HL-60/S4 (cell line): ENCODE data around the gene ASCL2.

Experiments used
- in situ Hi-C: fragments of 300-500 bp; cut with MboI; formaldehyde crosslinking; loops from 2 replicates; pipeline ENCODE4 v1.14.3; 2022; ENCODE audit warnings: low sequenced_read_pairs

ASCL2 gene

DNA sequence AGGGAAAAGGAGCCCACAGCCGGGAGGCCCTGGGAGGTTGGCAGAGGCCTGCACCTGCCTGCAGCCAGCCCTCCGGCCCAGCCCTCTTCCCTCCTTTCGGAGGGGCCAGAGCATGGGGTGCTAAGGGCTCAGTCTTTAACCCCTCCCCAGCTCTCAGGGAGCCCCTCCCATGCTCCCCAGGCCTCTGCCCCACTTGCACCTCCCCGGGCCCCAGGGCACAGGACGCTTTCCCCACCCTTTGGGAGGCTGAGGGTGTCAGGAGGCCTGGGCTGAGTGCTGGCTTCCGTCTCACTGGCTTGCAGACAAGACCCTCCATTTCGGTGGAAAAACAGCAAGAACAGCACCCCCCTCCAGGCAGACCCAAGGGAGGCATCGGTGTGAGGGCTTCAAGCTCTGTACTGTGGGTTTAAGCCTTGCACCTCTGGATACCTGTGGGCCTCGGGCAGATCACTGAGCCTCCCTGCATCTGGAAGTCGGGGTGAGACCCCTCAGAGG, 7.3 kb downstream of the ASCL2 start:
- in situ Hi-C loops: no loop called here

DNA sequence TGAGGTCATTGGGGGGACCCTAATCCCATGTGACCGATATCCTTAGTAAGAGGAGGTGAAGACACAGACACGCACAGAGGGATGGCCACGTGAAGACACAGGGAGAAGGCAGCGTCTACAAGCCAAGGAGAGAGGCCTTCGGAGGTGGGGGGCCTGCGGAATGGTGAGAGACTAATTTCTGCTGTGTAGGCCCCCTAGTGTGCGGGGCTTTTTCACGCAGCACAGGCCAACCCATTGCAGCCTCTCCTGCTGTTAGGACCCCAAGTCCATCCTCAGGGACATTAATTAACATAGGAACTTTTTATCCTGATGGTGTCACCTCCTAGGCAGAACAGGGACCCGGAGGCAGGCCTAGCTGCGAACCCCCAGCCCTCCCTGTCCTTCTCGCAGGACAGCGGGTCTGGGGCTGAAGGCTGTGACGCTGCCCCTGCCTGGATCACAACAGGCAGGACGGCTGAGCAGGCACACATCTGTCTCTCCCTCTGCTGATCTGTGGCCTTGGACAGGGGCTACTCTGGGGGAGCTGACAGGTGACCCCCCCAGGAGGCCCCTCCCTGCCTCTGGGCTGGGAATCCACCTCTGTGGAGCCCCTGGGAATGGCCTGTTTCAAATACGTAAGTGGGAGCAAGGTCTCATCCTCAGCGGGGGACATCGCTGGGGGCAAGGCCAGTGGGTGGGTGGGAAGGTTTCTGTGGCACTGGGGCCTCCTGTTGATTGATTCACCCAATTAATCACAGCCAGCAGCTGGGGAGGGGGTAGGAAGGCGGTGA, 7.9 kb downstream of the ASCL2 start:
- in situ Hi-C loops: no loop called here

- in situ Hi-C loops: no loop called here
Observed at GRCh38 chr11:2261436-2262230, 8.8 kb downstream of the ASCL2 start.

- in situ Hi-C loops: no loop called here
Observed at GRCh38 chr11:2260491-2261364, 9.7 kb downstream of the ASCL2 start.

DNA sequence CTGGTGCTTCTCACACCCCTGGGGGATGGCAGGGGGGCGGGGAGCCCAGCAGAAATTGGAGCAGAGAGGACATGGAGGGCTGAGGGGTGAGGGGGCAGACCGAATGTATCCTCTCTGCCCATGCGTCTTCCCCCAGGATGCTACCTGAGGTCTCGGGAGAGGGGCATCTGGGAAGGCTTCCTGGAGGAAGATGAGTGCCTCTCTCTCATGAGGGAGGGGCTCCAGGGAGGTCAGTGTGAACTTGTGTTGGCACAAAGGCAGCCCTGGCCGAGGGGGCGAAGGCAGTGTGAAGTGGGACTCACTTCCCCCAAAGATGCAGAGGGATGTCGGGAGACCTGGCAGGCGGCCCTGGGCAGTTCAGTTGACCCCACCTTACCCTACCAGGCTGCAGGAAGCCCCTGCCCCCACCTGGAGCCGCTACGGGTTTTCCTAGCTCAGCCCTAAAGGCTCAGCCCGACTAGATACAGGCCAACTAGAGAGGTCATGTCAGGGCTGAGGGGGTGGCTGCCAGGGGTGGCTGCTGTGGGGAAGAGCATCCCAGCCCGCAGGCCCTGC, 10.4 kb downstream of the ASCL2 start:
- in situ Hi-C loops: no loop called here

GRCh38 chr11:2259466-2259830, 10.9 kb downstream of the ASCL2 start:
- in situ Hi-C loops: no loop called here

GRCh38 chr11:2258501-2259465, 11.6 kb downstream of the ASCL2 start:
- in situ Hi-C loops: no loop called here

DNA sequence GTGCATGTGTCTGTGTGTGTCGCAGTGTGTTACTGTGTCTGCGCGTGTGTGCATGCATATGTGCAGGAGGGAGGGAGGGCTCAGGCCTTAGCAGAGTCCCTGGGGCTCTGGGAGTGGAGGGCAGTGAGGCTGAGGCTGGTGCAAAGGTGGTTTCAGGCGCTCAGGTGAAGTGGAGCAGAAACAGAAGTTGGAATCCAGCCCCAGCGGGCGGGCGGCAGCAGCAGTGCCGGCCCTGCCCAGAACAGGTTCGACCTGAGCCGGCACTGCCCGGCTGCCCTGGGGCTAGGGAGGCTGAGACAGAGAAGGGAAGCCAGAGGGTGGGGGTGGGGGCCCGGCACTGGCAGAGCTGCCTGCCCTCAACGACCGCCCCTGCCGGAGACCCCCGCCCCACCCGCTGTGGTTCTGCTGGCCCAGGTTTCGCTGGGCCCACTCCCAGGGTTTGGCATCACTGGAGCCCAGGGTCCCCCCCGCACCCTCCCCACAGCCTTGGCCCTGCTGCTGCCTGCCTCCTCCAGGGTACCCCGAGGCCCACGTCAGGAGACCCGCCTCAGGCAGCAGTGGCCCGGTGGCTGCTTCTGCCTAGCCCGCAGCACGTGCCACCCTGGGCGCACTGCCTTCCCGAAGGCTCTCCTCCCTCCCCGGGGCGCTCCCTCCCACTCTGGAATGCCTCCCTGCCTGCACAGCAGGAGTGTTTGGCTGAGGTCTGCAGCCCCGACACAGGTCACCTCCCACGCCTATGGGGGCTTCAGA, 13.3 kb downstream of the ASCL2 start:
- in situ Hi-C loops: no loop called here

DNA sequence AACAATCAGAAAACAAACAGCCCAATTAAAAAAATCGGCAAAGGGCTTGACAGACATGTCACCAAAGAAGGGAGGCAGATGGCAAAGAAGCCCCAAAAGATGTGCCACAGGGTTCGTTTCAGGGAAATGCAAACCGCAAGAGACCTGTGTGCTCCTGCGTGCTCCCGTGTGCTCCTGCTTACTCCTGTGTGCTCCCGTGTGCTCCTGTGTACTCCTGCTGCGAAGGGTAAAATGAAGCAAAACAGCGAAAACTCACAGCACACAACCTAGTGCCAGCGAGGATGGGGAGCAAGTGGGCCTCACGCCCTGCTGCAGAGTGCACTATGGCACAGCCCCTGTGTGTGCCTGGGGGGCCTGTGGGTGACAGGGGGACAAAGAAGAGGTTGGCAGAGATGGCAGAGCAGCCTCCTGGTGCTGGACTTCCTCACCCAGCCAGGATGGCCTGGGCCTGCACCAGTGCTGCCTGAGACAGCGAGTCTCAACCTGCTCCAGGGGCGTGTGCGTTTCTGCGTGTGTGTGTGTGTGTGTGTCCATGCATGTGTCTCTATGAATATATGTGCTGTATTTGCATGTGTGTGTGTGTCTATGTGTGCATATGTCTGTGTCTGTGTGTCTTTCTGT, 14.0 kb downstream of the ASCL2 start:
- in situ Hi-C loops: no loop called here

DNA sequence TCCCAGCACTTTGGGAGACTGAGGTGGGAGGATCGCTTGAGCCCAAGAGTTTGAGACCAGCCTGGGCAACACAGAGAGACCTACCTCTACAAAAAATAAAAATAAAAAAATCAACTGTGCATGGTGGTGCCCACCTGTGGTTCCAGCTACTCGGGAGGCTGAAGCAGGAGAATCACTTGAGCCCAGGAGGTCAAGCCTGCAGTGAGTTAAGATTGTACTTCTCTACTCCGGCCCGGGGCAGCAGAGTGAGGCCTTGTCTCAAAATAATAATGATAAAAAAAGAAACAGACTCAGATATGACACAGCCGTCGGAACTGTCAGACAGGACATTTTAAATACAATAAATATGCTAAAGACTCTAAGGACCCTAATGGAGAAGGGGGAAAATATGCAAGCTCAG, 18.4 kb downstream of the ASCL2 start:
- in situ Hi-C loops: no loop called here

DNA sequence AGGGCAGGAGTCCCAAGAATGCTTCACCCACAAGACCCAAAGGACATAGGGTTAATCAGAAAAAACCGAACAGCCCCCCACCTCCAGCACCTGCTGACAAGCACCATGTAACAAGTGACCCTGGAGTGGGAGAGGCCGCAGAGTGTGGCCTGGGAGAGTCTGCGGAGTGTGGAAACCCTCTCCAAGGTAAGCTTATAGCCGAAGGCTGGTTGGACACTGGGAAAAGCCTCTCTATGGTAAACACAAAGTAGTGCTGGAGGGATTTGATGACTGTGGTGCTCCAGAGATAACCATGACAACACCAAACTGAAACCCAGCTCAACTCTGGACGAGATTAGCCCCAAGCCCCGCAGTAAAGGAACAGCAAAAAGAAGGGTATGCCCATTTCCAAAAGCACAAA, 19.2 kb downstream of the ASCL2 start:
- in situ Hi-C loops: no loop called here

GRCh38 chr11:2250485-2250884, 19.9 kb downstream of the ASCL2 start:
- in situ Hi-C loops: no loop called here

- in situ Hi-C loops: no loop called here
Observed at GRCh38 chr11:2250041-2250440, 20.3 kb downstream of the ASCL2 start.

DNA sequence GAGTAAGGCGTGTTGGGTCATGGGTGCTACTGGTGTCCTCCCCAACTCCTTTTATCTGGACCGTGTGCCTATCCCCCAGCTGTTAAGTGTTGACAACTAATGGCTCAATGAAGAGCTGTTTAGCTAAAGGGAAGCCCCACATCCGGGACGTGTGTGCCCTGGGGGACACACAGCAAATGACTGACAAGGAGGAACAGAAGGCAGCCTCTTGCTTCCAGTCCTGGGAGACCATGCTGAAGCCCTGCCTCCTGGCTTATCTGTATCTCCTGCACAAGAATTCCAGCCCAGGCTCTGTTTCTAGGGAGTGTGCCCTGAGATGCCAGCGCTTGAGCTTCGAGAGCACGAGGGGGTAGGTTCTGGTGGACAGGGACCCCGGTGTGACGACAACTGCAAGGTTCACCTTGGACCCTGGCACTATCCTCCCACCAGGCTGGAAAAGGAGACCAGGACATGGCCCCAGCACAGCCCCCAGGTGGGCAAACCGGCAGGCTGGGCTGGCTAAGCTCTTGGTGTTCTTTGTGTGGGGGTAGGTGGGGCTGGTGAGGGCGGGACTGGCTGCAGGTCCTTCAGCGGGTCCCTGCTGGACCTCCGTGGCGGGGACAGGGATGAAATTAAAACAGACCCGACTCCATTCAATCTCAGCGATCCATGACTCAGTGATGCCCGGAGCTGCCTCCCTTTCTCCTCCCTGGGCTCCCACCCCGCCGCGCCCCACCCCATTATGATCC, 21.0 kb downstream of the ASCL2 start:
- in situ Hi-C loops: no loop called here

DNA sequence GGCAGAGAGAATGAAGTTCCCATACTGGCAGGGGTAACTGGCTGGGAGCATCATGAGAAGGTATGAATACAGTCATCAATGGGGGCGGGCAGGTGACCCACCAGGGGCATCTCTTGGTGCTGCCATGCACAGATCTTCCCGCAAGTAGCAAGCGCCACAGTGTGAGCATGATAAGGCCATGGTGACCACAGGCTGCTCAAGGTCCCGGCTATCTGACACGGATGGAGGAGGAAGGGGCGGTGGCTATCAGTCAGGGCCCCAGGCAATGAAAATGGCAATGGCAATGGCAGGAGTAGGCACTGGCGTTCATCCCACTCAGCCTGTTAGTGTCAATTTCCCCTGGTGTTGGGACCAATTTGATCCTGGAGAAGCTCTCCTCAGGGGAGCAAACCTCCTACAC, 21.6 kb downstream of the ASCL2 start:
- in situ Hi-C loops: no loop called here

- in situ Hi-C loops: no loop called here
Observed at GRCh38 chr11:2248242-2248641, 22.1 kb downstream of the ASCL2 start.

- in situ Hi-C loops: no loop called here
Observed at GRCh38 chr11:2247496-2247895, 22.9 kb downstream of the ASCL2 start.

GRCh38 chr11:2240834-2241233, 29.6 kb downstream of the ASCL2 start:
- in situ Hi-C loops: no loop called here
